Measurements from ENCODE around the gene F9.
"Not testable (repeated sequence)": the region's sequence is repeated elsewhere in the genome, so short reads cannot be mapped to it uniquely, and the experiment has no call there.

Gene F9

GRCh38 chrX:139530550-139530949 lies at the start of gene F9:
Gene F9 (plus strand): TSS chrX:139530739. CDS start chrX:139530765, 26 bp downstream.
- no peak within 1 kb of the TSS for H3K4me3 ChIP-seq (ENCODE audit: low read length)
- no peaks in the 10 kb centered on the region for H3K36me3 ChIP-seq (ENCODE audit: control insufficient read depth, insufficient read depth, low read length, severe bottlenecking)
- no peak within 1 kb of the TSS for H3K9ac ChIP-seq (ENCODE audit: low read length)
- H3K9me3 ChIP-seq (ENCODE audit: control insufficient read depth, low read length) = no peaks in the 10 kb centered on the region
- no peak for DNase-seq (ENCODE audit: low read depth)
- H3K4me1 ChIP-seq (ENCODE audit: control insufficient read depth, insufficient read depth, low read length) = no peaks in the 10 kb centered on the region
- H3K27me3 ChIP-seq (replicated peaks; ENCODE audit: control insufficient read depth, insufficient read depth, low read length) = no peaks in the 10 kb centered on the region

- no peak for DNase-seq (ENCODE audit: low read depth)
- H3K4me3 ChIP-seq (ENCODE audit: low read length) = no peak overlapping the region
- H3K36me3 ChIP-seq (ENCODE audit: control insufficient read depth, insufficient read depth, low read length, severe bottlenecking) = no peaks in the 10 kb centered on the region
- no peaks in the 10 kb centered on the region for H3K4me1 ChIP-seq (ENCODE audit: control insufficient read depth, insufficient read depth, low read length)
- peaks cover 5% of the 10 kb centered on the region for H3K27me3 ChIP-seq (replicated peaks; ENCODE audit: control insufficient read depth, insufficient read depth, low read length)
- no peak overlapping the region for H3K9ac ChIP-seq (ENCODE audit: low read length)
- no peaks in the 10 kb centered on the region for H3K9me3 ChIP-seq (ENCODE audit: control insufficient read depth, low read length)
Observed at GRCh38 chrX:139483699-139484098, 46.8 kb upstream of the F9 start.

- DNase-seq (ENCODE audit: low read depth) = no peak
Observed at GRCh38 chrX:139484591-139484990, 45.9 kb upstream of the F9 start.

GRCh38 chrX:139495324-139495723 lies 35.2 kb upstream of the F9 start:
- H3K9me3 ChIP-seq (ENCODE audit: control insufficient read depth, low read length) = no peaks in the 10 kb centered on the region
- no peak overlapping the region for H3K9ac ChIP-seq (ENCODE audit: low read length)
- no peaks in the 10 kb centered on the region for H3K4me1 ChIP-seq (ENCODE audit: control insufficient read depth, insufficient read depth, low read length)
- H3K27me3 ChIP-seq (replicated peaks; ENCODE audit: control insufficient read depth, insufficient read depth, low read length) = no peaks in the 10 kb centered on the region
- no peak overlapping the region for H3K4me3 ChIP-seq (ENCODE audit: low read length)
- H3K36me3 ChIP-seq (ENCODE audit: control insufficient read depth, insufficient read depth, low read length, severe bottlenecking) = no peaks in the 10 kb centered on the region
- DNase-seq (ENCODE audit: low read depth) = no peak

More at GRCh38 chrX:139484591-139484990, 45.9 kb upstream of the F9 start:
- Histone ChIP-seq H3K9ac (ENCODE audit: low read length) (no peak overlapping the region), H3K4me1 (ENCODE audit: control insufficient read depth, insufficient read depth, low read length) (no peaks in the 10 kb centered on the region), H3K9me3 (ENCODE audit: control insufficient read depth, low read length) (no peaks in the 10 kb centered on the region), H3K36me3 (ENCODE audit: control insufficient read depth, insufficient read depth, low read length, severe bottlenecking) (no peaks in the 10 kb centered on the region), H3K4me3 (ENCODE audit: low read length) (no peak overlapping the region), H3K27me3 (replicated peaks; ENCODE audit: control insufficient read depth, insufficient read depth, low read length) (peaks cover 5% of the 10 kb centered on the region)

- no peak overlapping the region for H3K9ac ChIP-seq (ENCODE audit: low read length)
- DNase-seq (ENCODE audit: low read depth) = no peak
- H3K9me3 ChIP-seq (ENCODE audit: control insufficient read depth, low read length) = no peaks in the 10 kb centered on the region
- H3K27me3 ChIP-seq (replicated peaks; ENCODE audit: control insufficient read depth, insufficient read depth, low read length) = peaks cover 4% of the 10 kb centered on the region
- H3K36me3 ChIP-seq (ENCODE audit: control insufficient read depth, insufficient read depth, low read length, severe bottlenecking) = no peaks in the 10 kb centered on the region
- no peaks in the 10 kb centered on the region for H3K4me1 ChIP-seq (ENCODE audit: control insufficient read depth, insufficient read depth, low read length)
- H3K4me3 ChIP-seq (ENCODE audit: low read length) = no peak overlapping the region
Observed at GRCh38 chrX:139506333-139506732, 24.2 kb upstream of the F9 start.

GRCh38 chrX:139508099-139508498 lies 22.4 kb upstream of the F9 start:
- H3K4me1 ChIP-seq (ENCODE audit: control insufficient read depth, insufficient read depth, low read length) = no peaks in the 10 kb centered on the region
- no peak for DNase-seq (ENCODE audit: low read depth)
- H3K27me3 ChIP-seq (replicated peaks; ENCODE audit: control insufficient read depth, insufficient read depth, low read length) = peaks cover 4% of the 10 kb centered on the region
- H3K36me3 ChIP-seq (ENCODE audit: control insufficient read depth, insufficient read depth, low read length, severe bottlenecking) = no peaks in the 10 kb centered on the region
- no peak overlapping the region for H3K9ac ChIP-seq (ENCODE audit: low read length)
- no peaks in the 10 kb centered on the region for H3K9me3 ChIP-seq (ENCODE audit: control insufficient read depth, low read length)
- no peak overlapping the region for H3K4me3 ChIP-seq (ENCODE audit: low read length)

- H3K4me1 ChIP-seq (ENCODE audit: control insufficient read depth, insufficient read depth, low read length) = no peaks in the 10 kb centered on the region
- no peaks in the 10 kb centered on the region for H3K27me3 ChIP-seq (replicated peaks; ENCODE audit: control insufficient read depth, insufficient read depth, low read length)
- DNase-seq (ENCODE audit: low read depth) = no peak
- H3K9ac ChIP-seq (ENCODE audit: low read length) = no peak overlapping the region
- H3K4me3 ChIP-seq (ENCODE audit: low read length) = no peak overlapping the region
- H3K9me3 ChIP-seq (ENCODE audit: control insufficient read depth, low read length) = peaks cover 4% of the 10 kb centered on the region
- no peaks in the 10 kb centered on the region for H3K36me3 ChIP-seq (ENCODE audit: control insufficient read depth, insufficient read depth, low read length, severe bottlenecking)
Observed at GRCh38 chrX:139518475-139518874, 12.1 kb upstream of the F9 start.

- not testable (repeated sequence) for DNase-seq (ENCODE audit: low read depth); H3K9me3 ChIP-seq (ENCODE audit: control insufficient read depth, low read length); H3K4me3 ChIP-seq (ENCODE audit: low read length); H3K9ac ChIP-seq (ENCODE audit: low read length); H3K36me3 ChIP-seq (ENCODE audit: control insufficient read depth, insufficient read depth, low read length, severe bottlenecking); H3K27me3 ChIP-seq (replicated peaks; ENCODE audit: control insufficient read depth, insufficient read depth, low read length); H3K4me1 ChIP-seq (ENCODE audit: control insufficient read depth, insufficient read depth, low read length)
Observed at GRCh38 chrX:139528829-139529228, 1.7 kb upstream of the F9 start.

GRCh38 chrX:139532834-139533233 lies 2.3 kb downstream of the F9 start:
- no peaks in the 10 kb centered on the region for H3K27me3 ChIP-seq (replicated peaks; ENCODE audit: control insufficient read depth, insufficient read depth, low read length)
- no peak overlapping the region for H3K9ac ChIP-seq (ENCODE audit: low read length)
- no peak overlapping the region for H3K4me3 ChIP-seq (ENCODE audit: low read length)
- no peaks in the 10 kb centered on the region for H3K36me3 ChIP-seq (ENCODE audit: control insufficient read depth, insufficient read depth, low read length, severe bottlenecking)
- H3K4me1 ChIP-seq (ENCODE audit: control insufficient read depth, insufficient read depth, low read length) = no peaks in the 10 kb centered on the region
- no peak for DNase-seq (ENCODE audit: low read depth)
- H3K9me3 ChIP-seq (ENCODE audit: control insufficient read depth, low read length) = no peaks in the 10 kb centered on the region

- Histone ChIP-seq H3K9me3 (ENCODE audit: control insufficient read depth, low read length) (no peaks in the 10 kb centered on the region), H3K4me1 (ENCODE audit: control insufficient read depth, insufficient read depth, low read length) (no peaks in the 10 kb centered on the region), H3K9ac (ENCODE audit: low read length) (no peak overlapping the region), H3K36me3 (ENCODE audit: control insufficient read depth, insufficient read depth, low read length, severe bottlenecking) (no peaks in the 10 kb centered on the region), H3K27me3 (replicated peaks; ENCODE audit: control insufficient read depth, insufficient read depth, low read length) (no peaks in the 10 kb centered on the region), H3K4me3 (ENCODE audit: low read length) (no peak overlapping the region)
- no peak for DNase-seq (ENCODE audit: low read depth)
Observed at GRCh38 chrX:139533444-139533843, 2.9 kb downstream of the F9 start.

- Histone ChIP-seq H3K36me3 (ENCODE audit: control insufficient read depth, insufficient read depth, low read length, severe bottlenecking) (no peaks in the 10 kb centered on the region), H3K9me3 (ENCODE audit: control insufficient read depth, low read length) (no peaks in the 10 kb centered on the region), H3K4me1 (ENCODE audit: control insufficient read depth, insufficient read depth, low read length) (no peaks in the 10 kb centered on the region), H3K4me3 (ENCODE audit: low read length) (no peak overlapping the region), H3K27me3 (replicated peaks; ENCODE audit: control insufficient read depth, insufficient read depth, low read length) (no peaks in the 10 kb centered on the region), H3K9ac (ENCODE audit: low read length) (no peak overlapping the region)
- DNase-seq (ENCODE audit: low read depth) = no peak
Observed at GRCh38 chrX:139538907-139539790, 8.6 kb downstream of the F9 start.

- no peak for DNase-seq (ENCODE audit: low read depth)
- Histone ChIP-seq H3K4me3 (ENCODE audit: low read length) (no peak overlapping the region), H3K36me3 (ENCODE audit: control insufficient read depth, insufficient read depth, low read length, severe bottlenecking) (no peaks in the 10 kb centered on the region), H3K27me3 (replicated peaks; ENCODE audit: control insufficient read depth, insufficient read depth, low read length) (no peaks in the 10 kb centered on the region), H3K4me1 (ENCODE audit: control insufficient read depth, insufficient read depth, low read length) (no peaks in the 10 kb centered on the region), H3K9ac (ENCODE audit: low read length) (no peak overlapping the region), H3K9me3 (ENCODE audit: control insufficient read depth, low read length) (no peaks in the 10 kb centered on the region)
Observed at GRCh38 chrX:139542652-139543051, 12.1 kb downstream of the F9 start.
